ENCODE data around the gene TRPV6. TPM values are rescaled to one million over a fixed set of nuclear protein-coding genes. Genes with fewer than 3 reads are reported as not detected.

TRPV6 gene
- total and polyA plus RNA-seq, 2 donors (not counting 1 experiment from before 2014, with no cell fraction given): not detected

DNA sequence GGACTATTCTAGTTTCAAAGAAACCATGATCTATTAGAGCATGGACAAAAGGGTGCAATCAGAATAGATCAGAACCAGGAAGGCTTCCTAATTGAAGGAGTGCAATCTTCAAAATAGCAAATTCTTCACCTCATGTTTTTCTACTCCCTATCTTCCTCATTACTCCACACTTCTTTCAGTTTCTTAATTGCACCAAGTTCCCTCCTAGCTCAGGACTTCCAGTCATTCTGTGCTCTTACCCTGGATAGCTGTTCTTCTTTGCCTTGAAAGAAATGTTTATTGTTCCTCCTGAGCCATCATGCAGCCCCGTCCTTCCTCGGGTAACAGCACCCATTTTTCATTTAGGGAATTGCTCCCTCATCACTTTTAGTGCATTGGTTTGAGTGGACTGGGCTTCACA is 24.9 kb upstream of the TRPV6 start:
- no peaks in the 10 kb centered on the region for H3K9me3 ChIP-seq (ENCODE audit: control insufficient read depth, insufficient read depth, low read depth, low read length)
- no peak overlapping the region for H3K9ac ChIP-seq (ENCODE audit: insufficient read depth, low read length)
- no peak overlapping the region for H3K4me3 ChIP-seq (replicated peaks in 1 of 4; ENCODE audit: control extremely low read depth in 1 of 4, insufficient read depth in 1 of 4, low read depth in 3 of 4, low read length in 4 of 4)
- H3K79me2 ChIP-seq (ENCODE audit: control insufficient read depth, insufficient read depth, low read length): no peaks in the 10 kb centered on the region
- no peaks in the 10 kb centered on the region for H3K36me3 ChIP-seq (ENCODE audit: control insufficient read depth, insufficient read depth, low read length)
- no peaks in the 10 kb centered on the region for H3K27me3 ChIP-seq (ENCODE audit: control insufficient read depth, insufficient read depth, low read length)
- H3K4me1 ChIP-seq (ENCODE audit: control insufficient read depth, extremely low read depth, insufficient read depth, low read length): no peaks in the 10 kb centered on the region
- no peak overlapping the region for H3K4me2 ChIP-seq (ENCODE audit: extremely low read depth, insufficient read depth, low read length)
- DNase-seq (ENCODE audit: low read depth in 2 of 2): no peak
- no peak overlapping the region for H2AFZ ChIP-seq (ENCODE audit: low read length)
- TF ChIP-seq, protein P1, sequence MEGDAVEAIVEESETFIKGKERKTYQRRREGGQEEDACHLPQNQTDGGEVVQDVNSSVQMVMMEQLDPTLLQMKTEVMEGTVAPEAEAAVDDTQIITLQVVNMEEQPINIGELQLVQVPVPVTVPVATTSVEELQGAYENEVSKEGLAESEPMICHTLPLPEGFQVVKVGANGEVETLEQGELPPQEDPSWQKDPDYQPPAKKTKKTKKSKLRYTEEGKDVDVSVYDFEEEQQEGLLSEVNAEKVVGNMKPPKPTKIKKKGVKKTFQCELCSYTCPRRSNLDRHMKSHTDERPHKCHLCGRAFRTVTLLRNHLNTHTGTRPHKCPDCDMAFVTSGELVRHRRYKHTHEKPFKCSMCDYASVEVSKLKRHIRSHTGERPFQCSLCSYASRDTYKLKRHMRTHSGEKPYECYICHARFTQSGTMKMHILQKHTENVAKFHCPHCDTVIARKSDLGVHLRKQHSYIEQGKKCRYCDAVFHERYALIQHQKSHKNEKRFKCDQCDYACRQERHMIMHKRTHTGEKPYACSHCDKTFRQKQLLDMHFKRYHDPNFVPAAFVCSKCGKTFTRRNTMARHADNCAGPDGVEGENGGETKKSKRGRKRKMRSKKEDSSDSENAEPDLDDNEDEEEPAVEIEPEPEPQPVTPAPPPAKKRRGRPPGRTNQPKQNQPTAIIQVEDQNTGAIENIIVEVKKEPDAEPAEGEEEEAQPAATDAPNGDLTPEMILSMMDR (conservative IDR thresholded peaks at IDR 0.05 in 1 of 2, IDR thresholded peaks at IDR 0.05 in 1 of 2; ENCODE audit: low read depth in 1 of 2, low read length in 2 of 2): no peak
- TF ChIP-seq EZH2 (IDR thresholded peaks at IDR 0.05; ENCODE audit: low read length, missing control alignments): no peak
- no peaks in the 10 kb centered on the region for H4K20me1 ChIP-seq (ENCODE audit: control insufficient read depth, extremely low read depth, insufficient read depth, low read length)
- no peak overlapping the region for H3K27ac ChIP-seq (ENCODE audit: insufficient read depth, low read length)

DNA sequence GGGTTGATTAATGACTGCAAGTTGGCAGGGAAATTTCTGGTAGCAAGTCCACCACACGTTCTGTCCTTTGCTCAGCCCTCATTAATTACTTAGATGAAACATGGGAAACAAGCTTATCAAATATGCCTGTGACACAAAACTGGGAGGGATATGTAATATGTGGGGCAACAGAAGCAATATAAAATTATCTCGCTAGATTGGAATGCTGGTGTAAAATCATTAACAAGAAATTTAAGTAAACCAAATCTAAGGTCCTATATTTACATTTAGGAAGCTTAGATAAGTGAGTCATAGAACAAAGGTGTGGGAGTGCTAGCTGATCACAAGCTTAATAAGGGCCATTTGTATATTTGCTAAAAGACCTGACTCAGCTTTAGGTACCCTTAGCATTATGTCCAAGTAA is 24.5 kb upstream of the TRPV6 start:
- H2AFZ ChIP-seq (ENCODE audit: low read length): no peak overlapping the region
- peak in 1 of 2 donors; percentile 44 for DNase-seq (ENCODE audit: low read depth in 2 of 2)
- TF ChIP-seq EZH2 (IDR thresholded peaks at IDR 0.05; ENCODE audit: low read length, missing control alignments): no peak
- TF ChIP-seq, protein P1 (conservative IDR thresholded peaks at IDR 0.05 in 1 of 2, IDR thresholded peaks at IDR 0.05 in 1 of 2; ENCODE audit: low read depth in 1 of 2, low read length in 2 of 2): no peak
- no peak overlapping the region for H3K27ac ChIP-seq (ENCODE audit: insufficient read depth, low read length)
- H3K27me3 ChIP-seq (ENCODE audit: control insufficient read depth, insufficient read depth, low read length): no peaks in the 10 kb centered on the region
- no peaks in the 10 kb centered on the region for H4K20me1 ChIP-seq (ENCODE audit: control insufficient read depth, extremely low read depth, insufficient read depth, low read length)
- H3K9ac ChIP-seq (ENCODE audit: insufficient read depth, low read length): no peak overlapping the region
- H3K4me3 ChIP-seq (replicated peaks in 1 of 4; ENCODE audit: control extremely low read depth in 1 of 4, insufficient read depth in 1 of 4, low read depth in 3 of 4, low read length in 4 of 4): no peak overlapping the region
- H3K79me2 ChIP-seq (ENCODE audit: control insufficient read depth, insufficient read depth, low read length): no peaks in the 10 kb centered on the region
- no peaks in the 10 kb centered on the region for H3K4me1 ChIP-seq (ENCODE audit: control insufficient read depth, extremely low read depth, insufficient read depth, low read length)
- no peaks in the 10 kb centered on the region for H3K36me3 ChIP-seq (ENCODE audit: control insufficient read depth, insufficient read depth, low read length)
- no peaks in the 10 kb centered on the region for H3K9me3 ChIP-seq (ENCODE audit: control insufficient read depth, insufficient read depth, low read depth, low read length)
- H3K4me2 ChIP-seq (ENCODE audit: extremely low read depth, insufficient read depth, low read length): no peak overlapping the region

DNA sequence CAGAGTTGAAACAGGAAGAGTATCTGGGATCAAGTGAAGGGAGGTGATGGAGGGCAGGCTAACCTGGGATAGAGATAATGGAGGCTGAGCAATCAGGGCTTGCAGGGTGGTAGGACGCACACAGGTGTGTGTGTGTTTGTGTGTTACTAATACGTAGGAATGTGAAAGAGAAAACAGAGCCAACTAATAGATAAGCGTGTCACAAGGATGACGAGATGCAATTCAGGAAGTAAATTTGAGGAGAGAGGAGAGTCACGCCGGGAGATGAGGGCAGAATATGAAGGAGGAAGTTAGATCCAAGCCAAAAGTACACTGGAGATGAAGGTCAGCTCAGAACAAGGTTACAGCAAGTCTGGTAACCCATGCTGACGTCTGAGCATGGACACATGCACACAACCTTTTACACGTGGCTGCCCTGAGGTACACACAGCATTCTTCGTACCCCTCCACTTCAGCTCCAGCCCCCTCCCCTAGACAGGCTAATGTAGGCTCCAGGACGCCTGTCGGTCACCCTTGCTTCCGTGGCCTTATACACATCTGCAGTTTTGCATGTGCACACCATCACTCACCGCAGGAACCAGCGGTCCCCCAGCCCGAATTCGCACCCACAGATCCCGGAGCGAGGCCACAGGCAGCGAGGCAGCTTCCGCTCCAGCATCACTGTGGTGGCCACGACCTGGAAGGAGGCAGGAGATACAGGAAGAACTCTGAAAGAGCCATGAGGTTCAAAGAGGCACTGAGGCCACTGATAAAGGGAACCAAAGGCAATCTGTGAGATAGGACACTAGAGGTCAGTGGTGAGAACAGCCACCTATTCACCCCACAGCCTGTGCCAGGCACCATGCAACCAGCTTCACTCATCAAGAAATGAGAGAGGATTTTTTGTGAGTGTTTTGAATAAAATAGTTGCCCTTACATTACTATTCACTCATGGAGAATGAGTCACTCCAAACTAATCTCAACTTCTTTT is 23.7 kb upstream of the TRPV6 start:
- H3K4me3 ChIP-seq (replicated peaks in 1 of 4; ENCODE audit: control extremely low read depth in 1 of 4, insufficient read depth in 1 of 4, low read depth in 3 of 4, low read length in 4 of 4): no peak overlapping the region
- H2AFZ ChIP-seq (ENCODE audit: low read length): no peak overlapping the region
- no peaks in the 10 kb centered on the region for H3K9me3 ChIP-seq (ENCODE audit: control insufficient read depth, insufficient read depth, low read depth, low read length)
- no peaks in the 10 kb centered on the region for H3K4me1 ChIP-seq (ENCODE audit: control insufficient read depth, extremely low read depth, insufficient read depth, low read length)
- H3K36me3 ChIP-seq (ENCODE audit: control insufficient read depth, insufficient read depth, low read length): no peaks in the 10 kb centered on the region
- no peaks in the 10 kb centered on the region for H3K27me3 ChIP-seq (ENCODE audit: control insufficient read depth, insufficient read depth, low read length)
- no peaks in the 10 kb centered on the region for H3K79me2 ChIP-seq (ENCODE audit: control insufficient read depth, insufficient read depth, low read length)
- H4K20me1 ChIP-seq (ENCODE audit: control insufficient read depth, extremely low read depth, insufficient read depth, low read length): no peaks in the 10 kb centered on the region
- TF ChIP-seq, protein P1 (conservative IDR thresholded peaks at IDR 0.05 in 1 of 2, IDR thresholded peaks at IDR 0.05 in 1 of 2; ENCODE audit: low read depth in 1 of 2, low read length in 2 of 2): no peak
- no peak for TF ChIP-seq EZH2 (IDR thresholded peaks at IDR 0.05; ENCODE audit: low read length, missing control alignments)
- no peak overlapping the region for H3K9ac ChIP-seq (ENCODE audit: insufficient read depth, low read length)
- no peak overlapping the region for H3K27ac ChIP-seq (ENCODE audit: insufficient read depth, low read length)
- no peak for DNase-seq (ENCODE audit: low read depth in 2 of 2)
- no peak overlapping the region for H3K4me2 ChIP-seq (ENCODE audit: extremely low read depth, insufficient read depth, low read length)

All from fibroblast of lung (primary cell).